ENCODE measurements around the gene RGS19. TPM values are rescaled to one million over a fixed set of nuclear protein-coding genes. Genes with fewer than 3 reads are reported as not detected.
A peak's percentile ranks its signal among the peaks of the same experiment; 100 is the strongest.

The RGS19 gene
- total RNA-seq, 1 experiment from 2014 or later = 17.2 TPM

DNA sequence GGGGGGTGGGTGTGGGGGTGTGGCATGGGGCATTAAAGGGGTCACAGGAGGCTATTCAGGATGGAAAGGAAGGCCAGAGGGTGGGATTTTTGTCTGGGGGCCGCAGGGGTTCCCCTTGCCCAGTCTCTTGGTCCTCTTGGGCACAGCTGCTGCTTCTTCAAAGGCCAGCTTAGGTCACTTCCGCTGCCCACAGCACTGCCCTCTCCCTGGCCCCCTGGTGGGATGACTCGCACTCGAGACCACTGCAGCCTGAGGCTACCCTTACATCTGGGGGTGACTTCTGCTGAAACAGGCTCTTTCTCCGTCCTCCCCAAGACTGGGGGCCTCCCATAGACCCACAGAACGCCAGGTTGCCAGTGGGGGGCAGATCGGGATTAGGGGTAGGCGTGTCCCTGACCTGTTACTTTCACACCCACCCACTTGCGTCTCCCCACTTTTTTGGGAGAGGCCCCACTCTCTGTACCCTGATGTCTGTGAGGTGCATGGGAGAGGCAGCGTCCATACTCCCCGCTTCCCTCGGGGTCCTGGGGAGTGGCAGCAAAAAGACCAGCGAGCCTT lies 3.6 kb upstream of the RGS19 start:
- H3K36me3 Mint-ChIP-seq (ENCODE audit: insufficient read depth, unreplicated experiment) = peaks cover 45% of the 10 kb centered on the region
- no peak overlapping the region for H3K27ac Mint-ChIP-seq (ENCODE audit: unreplicated experiment)
- H3K9me3 Mint-ChIP-seq (ENCODE audit: low read depth, unreplicated experiment) = no peaks in the 10 kb centered on the region
- DNase-seq = no peak
- TF ChIP-seq, protein P1, sequence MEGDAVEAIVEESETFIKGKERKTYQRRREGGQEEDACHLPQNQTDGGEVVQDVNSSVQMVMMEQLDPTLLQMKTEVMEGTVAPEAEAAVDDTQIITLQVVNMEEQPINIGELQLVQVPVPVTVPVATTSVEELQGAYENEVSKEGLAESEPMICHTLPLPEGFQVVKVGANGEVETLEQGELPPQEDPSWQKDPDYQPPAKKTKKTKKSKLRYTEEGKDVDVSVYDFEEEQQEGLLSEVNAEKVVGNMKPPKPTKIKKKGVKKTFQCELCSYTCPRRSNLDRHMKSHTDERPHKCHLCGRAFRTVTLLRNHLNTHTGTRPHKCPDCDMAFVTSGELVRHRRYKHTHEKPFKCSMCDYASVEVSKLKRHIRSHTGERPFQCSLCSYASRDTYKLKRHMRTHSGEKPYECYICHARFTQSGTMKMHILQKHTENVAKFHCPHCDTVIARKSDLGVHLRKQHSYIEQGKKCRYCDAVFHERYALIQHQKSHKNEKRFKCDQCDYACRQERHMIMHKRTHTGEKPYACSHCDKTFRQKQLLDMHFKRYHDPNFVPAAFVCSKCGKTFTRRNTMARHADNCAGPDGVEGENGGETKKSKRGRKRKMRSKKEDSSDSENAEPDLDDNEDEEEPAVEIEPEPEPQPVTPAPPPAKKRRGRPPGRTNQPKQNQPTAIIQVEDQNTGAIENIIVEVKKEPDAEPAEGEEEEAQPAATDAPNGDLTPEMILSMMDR (IDR thresholded peaks at IDR 0.05; ENCODE audit: unreplicated experiment) = no peak
- BruUV-seq (replicated peaks) = no TSS peak
- peak overlapping the region; percentile 74 for H3K4me3 Mint-ChIP-seq (ENCODE audit: low read depth, unreplicated experiment)
- H3K4me1 Mint-ChIP-seq (ENCODE audit: low read depth, unreplicated experiment) = peaks cover 30% of the 10 kb centered on the region
- peaks cover 79% of the 10 kb centered on the region for H3K27me3 Mint-ChIP-seq (ENCODE audit: unreplicated experiment)
- CTCF ChIA-PET = interaction anchor here (0.6 to 1.9 kb wide), 9 partner anchors 9 to 44 kb away, joined by 3 to 11 read pairs (median 5); partner anchors contain the start of gene TCEA2
- intact Hi-C loops (cut with micrococcal nuclease; ENCODE audit: unreplicated experiment) = loop anchor here (5.0 kb wide), 1 partner anchor 39 kb away; no protein-coding TSS in a partner anchor

DNA sequence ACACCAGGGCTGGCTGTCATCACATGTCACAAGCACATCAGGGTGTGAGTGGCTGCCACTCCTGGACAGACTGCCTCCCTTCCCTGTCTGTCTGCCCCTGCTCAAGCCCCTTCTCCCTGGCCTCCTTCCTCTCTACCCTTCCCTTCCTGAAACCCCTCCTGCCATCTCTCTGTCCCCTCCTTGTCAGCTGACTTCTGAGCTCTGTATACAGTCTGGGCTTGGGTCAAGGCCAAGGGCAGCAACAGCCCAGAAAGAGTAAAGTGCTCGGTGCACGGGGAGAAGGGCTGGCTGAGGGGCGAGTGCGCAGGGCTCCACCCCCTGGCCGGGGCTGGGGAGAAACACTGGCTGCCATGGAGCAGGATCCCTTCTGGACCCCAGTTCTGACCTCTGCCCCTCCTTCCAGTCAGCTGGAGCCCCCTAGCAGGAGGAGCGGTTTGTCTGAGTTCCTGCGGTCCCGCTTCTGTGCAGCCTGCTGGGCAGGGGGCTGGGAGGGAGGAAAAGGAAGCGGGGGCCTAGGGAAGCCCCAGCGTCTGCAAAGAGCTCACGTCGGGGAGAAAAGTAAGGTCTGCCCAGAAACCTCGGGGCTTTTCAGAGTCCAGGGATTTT lies 2.9 kb upstream of the RGS19 start:
- Mint-ChIP-seq H3K4me1 (ENCODE audit: low read depth, unreplicated experiment) (peaks cover 32% of the 10 kb centered on the region), H3K27me3 (ENCODE audit: unreplicated experiment) (peaks cover 72% of the 10 kb centered on the region), H3K9me3 (ENCODE audit: low read depth, unreplicated experiment) (no peaks in the 10 kb centered on the region), H3K36me3 (ENCODE audit: insufficient read depth, unreplicated experiment) (peaks cover 45% of the 10 kb centered on the region), H3K27ac (ENCODE audit: unreplicated experiment) (no peak overlapping the region), H3K4me3 (ENCODE audit: low read depth, unreplicated experiment) (no peak overlapping the region)
- TF ChIP-seq, protein P1 (IDR thresholded peaks at IDR 0.05; ENCODE audit: unreplicated experiment) = no peak
- no TSS peak for BruUV-seq (replicated peaks)
- intact Hi-C loops (cut with micrococcal nuclease; ENCODE audit: unreplicated experiment) = loop anchor here (5.0 kb wide), 1 partner anchor 40 kb away; no protein-coding TSS in a partner anchor
- CTCF ChIA-PET = interaction anchor here (0.6 to 1.6 kb wide), 3 partner anchors 9 to 11 kb away, joined by 3 to 5 read pairs (median 4); no protein-coding TSS in a partner anchor
- DNase-seq = no peak

DNA sequence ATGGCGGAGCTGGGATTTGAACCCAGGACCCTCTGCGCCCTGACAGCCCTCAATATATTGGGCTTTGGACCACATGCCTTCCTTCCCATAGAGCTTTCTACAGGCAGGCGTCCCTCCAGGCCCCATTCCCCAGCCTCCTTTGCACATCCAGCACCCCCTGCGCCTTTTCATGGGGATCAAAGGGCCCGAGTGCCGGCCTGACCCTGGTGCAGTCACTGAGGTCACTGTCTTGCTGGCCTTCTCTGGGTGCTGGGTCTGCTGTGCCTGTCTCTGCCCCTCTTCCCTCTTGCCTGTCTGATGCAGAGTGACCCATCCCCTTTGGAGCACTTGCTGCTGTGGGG lies 2.3 kb upstream of the RGS19 start:
- H3K9me3 Mint-ChIP-seq (ENCODE audit: low read depth, unreplicated experiment) = no peaks in the 10 kb centered on the region
- BruUV-seq (replicated peaks) = no TSS peak
- DNase-seq = no peak
- TF ChIP-seq, protein P1 (IDR thresholded peaks at IDR 0.05; ENCODE audit: unreplicated experiment) = no peak
- H3K36me3 Mint-ChIP-seq (ENCODE audit: insufficient read depth, unreplicated experiment) = peaks cover 41% of the 10 kb centered on the region
- CTCF ChIA-PET = no interaction called here
- intact Hi-C loops (cut with micrococcal nuclease; ENCODE audit: unreplicated experiment) = loop anchor here (5.0 kb wide), 1 partner anchor 41 kb away; no protein-coding TSS in a partner anchor
- peaks cover 32% of the 10 kb centered on the region for H3K4me1 Mint-ChIP-seq (ENCODE audit: low read depth, unreplicated experiment)
- peaks cover 66% of the 10 kb centered on the region for H3K27me3 Mint-ChIP-seq (ENCODE audit: unreplicated experiment)
- H3K4me3 Mint-ChIP-seq (ENCODE audit: low read depth, unreplicated experiment) = no peak overlapping the region
- no peak overlapping the region for H3K27ac Mint-ChIP-seq (ENCODE audit: unreplicated experiment)

DNA sequence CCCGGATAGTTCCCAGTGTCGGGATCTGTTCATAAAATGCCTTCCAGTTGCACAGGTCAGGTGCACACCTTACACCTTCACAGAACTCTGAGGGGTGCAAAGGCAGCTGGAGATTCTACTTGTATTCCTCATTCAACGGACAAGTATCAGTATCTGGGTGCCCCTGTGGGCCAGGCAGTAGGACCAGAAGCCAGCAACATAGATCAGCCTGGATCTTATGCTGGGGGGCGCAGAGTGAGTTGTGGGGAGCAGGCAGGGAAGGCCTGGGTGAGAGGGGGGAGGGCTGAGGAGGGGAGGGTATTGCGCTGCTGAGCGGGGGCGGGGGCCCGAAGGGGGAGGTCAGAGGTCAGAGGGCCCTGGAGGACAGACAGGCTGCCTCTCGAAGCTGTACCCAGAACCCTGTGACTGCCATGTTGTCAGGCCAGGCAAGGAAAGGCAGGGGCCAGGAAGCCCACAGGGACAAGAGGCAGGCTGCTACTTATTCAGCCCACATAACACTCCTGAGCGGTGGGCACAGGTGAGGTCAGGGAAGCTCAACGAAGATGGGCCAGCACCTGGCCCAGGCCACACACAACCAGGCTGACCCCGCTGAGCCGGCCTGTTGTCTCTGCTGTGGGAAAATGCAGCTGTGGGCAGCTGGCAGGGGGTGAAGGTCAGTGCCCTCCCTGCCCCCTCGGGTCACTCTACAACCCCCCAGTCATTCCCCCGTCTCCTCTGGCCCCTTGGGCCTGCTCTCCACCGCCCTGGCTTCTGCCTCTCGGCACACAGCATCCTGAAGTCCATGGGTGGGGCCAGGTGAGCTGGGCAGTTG lies 1.7 kb upstream of the RGS19 start:
- CTCF ChIA-PET = no interaction called here
- peaks cover 41% of the 10 kb centered on the region for H3K36me3 Mint-ChIP-seq (ENCODE audit: insufficient read depth, unreplicated experiment)
- intact Hi-C loops (cut with micrococcal nuclease; ENCODE audit: unreplicated experiment) = loop anchor here (5.0 kb wide), 1 partner anchor 41 kb away; no protein-coding TSS in a partner anchor
- BruUV-seq (replicated peaks) = no TSS peak
- peaks cover 32% of the 10 kb centered on the region for H3K4me1 Mint-ChIP-seq (ENCODE audit: low read depth, unreplicated experiment)
- TF ChIP-seq, protein P1 (IDR thresholded peaks at IDR 0.05; ENCODE audit: unreplicated experiment) = no peak
- peaks cover 60% of the 10 kb centered on the region for H3K27me3 Mint-ChIP-seq (ENCODE audit: unreplicated experiment)
- no peaks in the 10 kb centered on the region for H3K9me3 Mint-ChIP-seq (ENCODE audit: low read depth, unreplicated experiment)
- H3K4me3 Mint-ChIP-seq (ENCODE audit: low read depth, unreplicated experiment) = peak overlapping the region; percentile 48
- peak overlapping the region; percentile 68 for H3K27ac Mint-ChIP-seq (ENCODE audit: unreplicated experiment)
- no peak for DNase-seq
